ENCODE data around the gene ABCG8. TPM values are rescaled to one million over a fixed set of nuclear protein-coding genes. Genes with fewer than 3 reads are reported as not detected.

The ABCG8 gene
- 1.4 and 1.6 TPM in 2 replicates for total RNA-seq (2022)
- Bru-seq, nascent RNA: percentile 29 among the genes with signal in this experiment
- percentile 15 among the genes with signal in this experiment for BruChase-seq, experiment 1, labeled RNA remaining after a 6-hour chase
- percentile 12 among the genes with signal in this experiment for BruChase-seq, experiment 2, labeled RNA remaining after a 2-hour chase
- long read RNA-seq, partial matches to known transcripts: 0 of 2 reads
- long read RNA-seq, other reads (novel, unspliced or antisense): 2 of 2 reads

DNA sequence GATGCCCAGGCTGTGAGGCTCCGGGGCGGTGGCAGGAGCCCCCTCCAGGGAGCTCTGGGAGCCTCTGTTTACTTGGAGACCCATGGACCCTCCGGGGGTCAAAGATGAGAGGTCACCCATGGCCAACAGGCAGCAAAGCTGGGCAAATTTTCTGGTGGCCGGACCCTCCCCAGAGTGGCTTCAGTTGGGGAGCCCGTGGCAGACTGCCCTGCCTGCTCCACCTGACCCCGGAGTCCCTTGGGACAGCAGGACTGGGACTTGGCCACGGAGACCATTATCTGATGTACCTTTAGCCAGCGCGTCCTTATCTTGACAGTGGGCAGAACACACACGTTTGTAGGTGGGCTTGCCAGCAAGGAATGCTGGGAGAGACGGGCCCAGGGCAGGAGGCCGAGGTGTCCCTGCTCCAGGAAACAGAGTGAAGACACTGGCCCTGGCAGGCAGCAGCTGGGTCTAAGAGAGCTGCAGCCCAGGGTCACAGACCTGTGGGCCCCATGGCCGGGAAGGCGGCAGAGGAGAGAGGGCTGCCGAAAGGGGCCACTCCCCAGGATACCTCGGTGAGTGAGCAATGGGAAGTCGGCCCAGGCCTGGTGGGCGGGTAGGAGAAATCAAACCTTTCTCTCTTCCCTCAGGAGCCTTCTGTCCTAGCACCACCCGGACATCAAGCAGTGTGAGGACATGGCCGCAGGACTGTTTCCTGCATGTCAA, at the start of gene ABCG8, which contains the start of gene ABCG5:
Gene ABCG8 (plus strand): TSS at position 412 of the 708 bp plus-strand sequence. CDS start 83 bp downstream, at position 495.
Gene ABCG5 (minus strand): TSS at position 280 of the 708 bp plus-strand sequence. CDS start 160 bp downstream, at position 120.
- Mint-ChIP-seq H3K27me3 (ENCODE audit: unreplicated experiment) (no peaks in the 10 kb centered on the region), H3K4me1 (ENCODE audit: low read depth, unreplicated experiment) (no peaks in the 10 kb centered on the region), H3K4me3 (ENCODE audit: low read depth, unreplicated experiment) (no peak within 1 kb of the TSS), H3K36me3 (ENCODE audit: insufficient read depth, unreplicated experiment) (no peaks in the 10 kb centered on the region), H3K9me3 (ENCODE audit: low read depth, unreplicated experiment) (no peaks in the 10 kb centered on the region), H3K27ac (ENCODE audit: unreplicated experiment) (no peak within 1 kb of the TSS)
- CTCF ChIA-PET: no interaction called here
- DNase-seq: no peak
- intact Hi-C loops (cut with micrococcal nuclease; ENCODE audit: unreplicated experiment): no loop called here
- BruUV-seq (replicated peaks): no TSS peak
- TF ChIP-seq, protein P1, sequence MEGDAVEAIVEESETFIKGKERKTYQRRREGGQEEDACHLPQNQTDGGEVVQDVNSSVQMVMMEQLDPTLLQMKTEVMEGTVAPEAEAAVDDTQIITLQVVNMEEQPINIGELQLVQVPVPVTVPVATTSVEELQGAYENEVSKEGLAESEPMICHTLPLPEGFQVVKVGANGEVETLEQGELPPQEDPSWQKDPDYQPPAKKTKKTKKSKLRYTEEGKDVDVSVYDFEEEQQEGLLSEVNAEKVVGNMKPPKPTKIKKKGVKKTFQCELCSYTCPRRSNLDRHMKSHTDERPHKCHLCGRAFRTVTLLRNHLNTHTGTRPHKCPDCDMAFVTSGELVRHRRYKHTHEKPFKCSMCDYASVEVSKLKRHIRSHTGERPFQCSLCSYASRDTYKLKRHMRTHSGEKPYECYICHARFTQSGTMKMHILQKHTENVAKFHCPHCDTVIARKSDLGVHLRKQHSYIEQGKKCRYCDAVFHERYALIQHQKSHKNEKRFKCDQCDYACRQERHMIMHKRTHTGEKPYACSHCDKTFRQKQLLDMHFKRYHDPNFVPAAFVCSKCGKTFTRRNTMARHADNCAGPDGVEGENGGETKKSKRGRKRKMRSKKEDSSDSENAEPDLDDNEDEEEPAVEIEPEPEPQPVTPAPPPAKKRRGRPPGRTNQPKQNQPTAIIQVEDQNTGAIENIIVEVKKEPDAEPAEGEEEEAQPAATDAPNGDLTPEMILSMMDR (IDR thresholded peaks at IDR 0.05; ENCODE audit: unreplicated experiment): no peak

DNA sequence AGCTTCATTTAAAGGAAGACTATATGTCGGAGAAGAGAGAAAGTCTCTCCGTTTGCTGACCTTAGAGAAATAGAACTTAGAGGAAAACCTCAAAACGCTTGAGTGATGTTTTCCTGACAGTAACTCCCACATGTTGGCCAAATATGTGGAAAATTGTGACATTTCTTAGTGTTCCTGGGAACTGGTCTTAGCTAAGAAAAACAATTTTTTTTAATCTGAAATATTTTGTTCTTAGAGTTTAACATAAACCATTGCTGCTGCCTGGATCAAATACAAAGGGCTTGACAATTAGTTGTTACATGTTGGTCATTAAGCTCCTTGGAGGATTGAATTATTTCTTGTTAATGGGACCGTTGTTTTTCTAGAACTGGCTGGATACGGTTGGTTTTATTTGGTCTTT, 48.6 kb upstream of the ABCG8 start:
- no peak for DNase-seq
- CTCF ChIA-PET: no interaction called here
- no peaks in the 10 kb centered on the region for H3K9me3 Mint-ChIP-seq (ENCODE audit: low read depth, unreplicated experiment)
- intact Hi-C loops (cut with micrococcal nuclease; ENCODE audit: unreplicated experiment): no loop called here
- H3K4me1 Mint-ChIP-seq (ENCODE audit: low read depth, unreplicated experiment): no peaks in the 10 kb centered on the region
- TF ChIP-seq, protein P1 (IDR thresholded peaks at IDR 0.05; ENCODE audit: unreplicated experiment): no peak
- BruUV-seq (replicated peaks): no TSS peak
- no peak overlapping the region for H3K27ac Mint-ChIP-seq (ENCODE audit: unreplicated experiment)
- no peaks in the 10 kb centered on the region for H3K27me3 Mint-ChIP-seq (ENCODE audit: unreplicated experiment)
- peaks cover 8% of the 10 kb centered on the region for H3K36me3 Mint-ChIP-seq (ENCODE audit: insufficient read depth, unreplicated experiment)
- no peak overlapping the region for H3K4me3 Mint-ChIP-seq (ENCODE audit: low read depth, unreplicated experiment)

- H3K27ac Mint-ChIP-seq (ENCODE audit: unreplicated experiment): no peak overlapping the region
- no peaks in the 10 kb centered on the region for H3K27me3 Mint-ChIP-seq (ENCODE audit: unreplicated experiment)
- no peaks in the 10 kb centered on the region for H3K9me3 Mint-ChIP-seq (ENCODE audit: low read depth, unreplicated experiment)
- BruUV-seq (replicated peaks): no TSS peak
- H3K36me3 Mint-ChIP-seq (ENCODE audit: insufficient read depth, unreplicated experiment): peaks cover 8% of the 10 kb centered on the region
- no peak overlapping the region for H3K4me3 Mint-ChIP-seq (ENCODE audit: low read depth, unreplicated experiment)
- CTCF ChIA-PET: no interaction called here
- no peak for DNase-seq
- TF ChIP-seq, protein P1 (IDR thresholded peaks at IDR 0.05; ENCODE audit: unreplicated experiment): no peak
- intact Hi-C loops (cut with micrococcal nuclease; ENCODE audit: unreplicated experiment): no loop called here
- H3K4me1 Mint-ChIP-seq (ENCODE audit: low read depth, unreplicated experiment): no peaks in the 10 kb centered on the region
Observed at GRCh38 chr2:43791035-43791765, 47.6 kb upstream of the ABCG8 start.

DNA sequence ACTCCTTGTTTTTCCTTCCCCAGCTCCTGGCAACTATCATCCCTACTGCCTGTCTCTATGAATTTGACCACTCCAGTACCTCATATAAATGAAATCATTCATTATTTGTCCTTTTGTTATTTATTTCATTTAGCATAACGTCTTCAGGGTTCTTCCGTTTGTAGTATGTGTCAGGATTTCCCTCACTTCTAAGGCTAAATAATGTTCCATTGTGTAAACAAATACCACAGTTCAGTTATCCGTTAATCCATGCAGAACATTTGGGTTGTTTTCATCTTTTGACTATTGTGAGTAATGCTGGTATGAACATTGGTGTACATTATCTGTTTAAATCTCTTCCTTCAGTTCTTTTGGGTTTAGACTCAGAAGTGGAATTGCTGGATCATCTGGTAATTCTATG, 46.1 kb upstream of the ABCG8 start:
- Mint-ChIP-seq H3K27me3 (ENCODE audit: unreplicated experiment) (no peaks in the 10 kb centered on the region), H3K27ac (ENCODE audit: unreplicated experiment) (no peak overlapping the region), H3K36me3 (ENCODE audit: insufficient read depth, unreplicated experiment) (peaks cover 8% of the 10 kb centered on the region), H3K9me3 (ENCODE audit: low read depth, unreplicated experiment) (no peaks in the 10 kb centered on the region), H3K4me1 (ENCODE audit: low read depth, unreplicated experiment) (no peaks in the 10 kb centered on the region), H3K4me3 (ENCODE audit: low read depth, unreplicated experiment) (no peak overlapping the region)
- CTCF ChIA-PET: no interaction called here
- no peak for DNase-seq
- BruUV-seq (replicated peaks): no TSS peak
- TF ChIP-seq, protein P1 (IDR thresholded peaks at IDR 0.05; ENCODE audit: unreplicated experiment): no peak
- intact Hi-C loops (cut with micrococcal nuclease; ENCODE audit: unreplicated experiment): no loop called here
